WI38 (cell line): ENCODE measurements around the gene FBXO41.

Experiments used
- H3K4me3 ChIP-seq: 2 replicates; pipeline ENCODE4 v1.5.1; 2011; ENCODE audit warnings: low read depth, mild to moderate bottlenecking, control low read depth, low read length
- TF ChIP-seq, protein P1 (sequence below): IDR thresholded peaks from 2 replicates; pipeline ENCODE4 v1.5.1; 2012; ENCODE audit warnings: low read depth, mild to moderate bottlenecking, control low read depth, low read length

Gene FBXO41

GRCh38 chr2:73269686-73270465 lies 14.4 kb downstream of the FBXO41 start:
- no peak overlapping the region for H3K4me3 ChIP-seq
- TF ChIP-seq, protein P1, sequence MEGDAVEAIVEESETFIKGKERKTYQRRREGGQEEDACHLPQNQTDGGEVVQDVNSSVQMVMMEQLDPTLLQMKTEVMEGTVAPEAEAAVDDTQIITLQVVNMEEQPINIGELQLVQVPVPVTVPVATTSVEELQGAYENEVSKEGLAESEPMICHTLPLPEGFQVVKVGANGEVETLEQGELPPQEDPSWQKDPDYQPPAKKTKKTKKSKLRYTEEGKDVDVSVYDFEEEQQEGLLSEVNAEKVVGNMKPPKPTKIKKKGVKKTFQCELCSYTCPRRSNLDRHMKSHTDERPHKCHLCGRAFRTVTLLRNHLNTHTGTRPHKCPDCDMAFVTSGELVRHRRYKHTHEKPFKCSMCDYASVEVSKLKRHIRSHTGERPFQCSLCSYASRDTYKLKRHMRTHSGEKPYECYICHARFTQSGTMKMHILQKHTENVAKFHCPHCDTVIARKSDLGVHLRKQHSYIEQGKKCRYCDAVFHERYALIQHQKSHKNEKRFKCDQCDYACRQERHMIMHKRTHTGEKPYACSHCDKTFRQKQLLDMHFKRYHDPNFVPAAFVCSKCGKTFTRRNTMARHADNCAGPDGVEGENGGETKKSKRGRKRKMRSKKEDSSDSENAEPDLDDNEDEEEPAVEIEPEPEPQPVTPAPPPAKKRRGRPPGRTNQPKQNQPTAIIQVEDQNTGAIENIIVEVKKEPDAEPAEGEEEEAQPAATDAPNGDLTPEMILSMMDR: no peak

GRCh38 chr2:73268830-73269685 lies 15.2 kb downstream of the FBXO41 start:
- H3K4me3 ChIP-seq: no peak overlapping the region
- TF ChIP-seq, protein P1: no peak

DNA sequence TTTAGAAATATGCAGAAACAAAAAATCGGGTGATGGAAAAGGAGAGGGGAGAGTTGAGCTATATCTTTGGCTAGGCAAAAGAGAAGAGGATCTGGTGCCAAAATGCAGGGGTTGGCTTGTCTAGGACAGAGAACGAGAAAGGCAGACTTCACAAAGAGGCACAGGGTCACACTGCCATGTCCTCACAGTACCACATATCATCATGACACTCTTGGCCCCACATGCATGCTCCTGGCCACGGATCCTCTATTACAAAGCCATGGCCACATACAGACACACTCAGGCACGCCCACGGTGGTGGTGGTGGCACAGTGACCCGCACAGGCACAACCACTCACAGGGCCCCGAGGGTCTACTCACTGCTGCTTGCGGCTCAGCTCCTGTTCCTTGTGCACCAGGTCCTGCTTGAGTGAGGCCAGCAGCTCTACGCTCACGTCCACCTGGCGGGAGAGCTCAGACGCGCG lies 15.9 kb downstream of the FBXO41 start:
- TF ChIP-seq, protein P1: no peak
- H3K4me3 ChIP-seq: no peak overlapping the region

GRCh38 chr2:73267008-73267407 lies 17.3 kb downstream of the FBXO41 start:
- TF ChIP-seq, protein P1: no peak
- no peak overlapping the region for H3K4me3 ChIP-seq

- H3K4me3 ChIP-seq: no peak overlapping the region
- TF ChIP-seq, protein P1: no peak
Observed at GRCh38 chr2:73266061-73266901, 18.0 kb downstream of the FBXO41 start.

DNA sequence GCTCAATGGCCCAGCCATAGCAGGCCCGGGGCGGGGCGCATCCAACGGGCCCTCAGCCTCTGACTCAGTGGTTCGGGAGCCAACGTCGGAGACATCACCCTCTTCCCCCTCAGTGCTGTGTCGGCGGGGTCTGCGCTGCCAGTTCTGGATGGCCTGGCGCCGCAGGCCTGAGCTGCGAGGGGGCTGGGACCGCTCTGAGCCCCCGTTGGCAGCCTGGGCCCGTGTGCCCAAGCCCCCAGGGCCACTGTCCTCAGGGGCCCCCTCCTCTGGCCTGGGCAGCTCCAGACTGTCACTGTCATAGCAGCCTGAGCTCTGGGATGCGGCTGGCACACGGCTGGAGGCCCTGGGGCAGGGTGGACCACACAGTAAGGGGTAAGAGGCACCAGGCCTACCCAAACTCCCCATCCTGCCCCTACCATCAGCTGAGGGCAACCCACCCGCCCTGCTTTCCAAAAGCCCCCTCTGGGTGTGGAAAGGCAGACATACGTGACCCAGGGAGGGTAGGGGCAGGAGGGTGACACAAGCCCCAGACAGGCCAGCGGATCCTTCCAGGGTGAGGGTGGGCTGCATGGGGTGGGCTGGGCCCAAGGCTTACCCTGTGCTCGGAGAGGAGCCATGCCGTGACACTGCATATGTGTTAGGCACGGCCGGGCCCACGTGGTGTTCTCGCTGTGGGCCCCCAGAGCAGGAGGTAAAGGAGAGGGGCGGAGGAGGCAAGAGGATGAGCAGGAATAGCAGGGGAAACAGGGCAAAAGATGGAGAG lies 18.8 kb downstream of the FBXO41 start:
- TF ChIP-seq, protein P1: no peak
- H3K4me3 ChIP-seq: no peak overlapping the region
